CD14-positive monocyte (primary cell): ENCODE measurements around the gene CLN6. TPM values are rescaled to one million over a fixed set of nuclear protein-coding genes. Genes with fewer than 3 reads are reported as not detected.

ENCODE experiments used
- DNase-seq, 3 donors: peaks; one replicate each; pipeline ENCODE4 v3.0.0-alpha.2; 2011 to 2022
- H2AFZ ChIP-seq: 2 replicates; pipeline ENCODE4 v1.6.0; 2012; ENCODE audit warnings: mild to moderate bottlenecking, low read depth, low read length, inconsistent platforms; ENCODE audit not compliant: insufficient read depth, poor library complexity, severe bottlenecking
- H3K27ac ChIP-seq, 2 donors: 1 replicate in 1 of 2; 2 replicates in 1 of 2; pipeline ENCODE4 v1.5.1; 2012 to 2013; ENCODE audit warnings: low read length in 2 of 2, control low read depth in 1 of 2, inconsistent platforms in 1 of 2, low read depth in 1 of 2, mild to moderate bottlenecking in 1 of 2
- H3K27me3 ChIP-seq, 2 donors: one replicate each; pipeline versions ENCODE4 v1.6.0 to v1.6.1; 2011 to 2013; ENCODE audit warnings: low read length in 2 of 2; ENCODE audit not compliant: control insufficient read depth in 2 of 2, insufficient read depth in 2 of 2
- H3K36me3 ChIP-seq, 2 donors: replicated peaks in 1 of 2; 1 replicate in 1 of 2; 2 replicates in 1 of 2; pipeline versions ENCODE4 v1.5.1 to v1.6.1; 2012 to 2013; ENCODE audit warnings: low read length in 2 of 2, control low read depth in 1 of 2, inconsistent platforms in 1 of 2, mild to moderate bottlenecking in 1 of 2; ENCODE audit not compliant: insufficient read depth in 2 of 2, control insufficient read depth in 1 of 2
- H3K4me1 ChIP-seq, 2 donors: 1 replicate in 1 of 2; 2 replicates in 1 of 2; pipeline versions ENCODE4 v1.5.1 to v1.6.1; 2012 to 2013; ENCODE audit warnings: low read length in 2 of 2, control low read depth in 1 of 2, inconsistent platforms in 1 of 2, mild to moderate bottlenecking in 1 of 2, moderate library complexity in 1 of 2; ENCODE audit not compliant: insufficient read depth in 2 of 2, control insufficient read depth in 1 of 2
- H3K4me2 ChIP-seq: replicated peaks from 2 replicates; pipeline ENCODE3; 2012; ENCODE audit warnings: low read length, moderate library complexity, mild to moderate bottlenecking; ENCODE audit not compliant: poor library complexity, severe bottlenecking; ENCODE audit errors: extremely low read depth
- H3K4me3 ChIP-seq, 3 experiments: fragments of 200-600 bp in 1 of 3; sonication (generic) in 1 of 3; replicated peaks in 1 of 3; 1 replicate in 2 of 3; 2 replicates in 1 of 3; pipeline ENCODE4 v1.5.1; 2011 to 2013; ENCODE audit warnings: low read length in 3 of 3, mild to moderate bottlenecking in 3 of 3, control low read depth in 2 of 3, low read depth in 2 of 3, inconsistent platforms in 1 of 3, moderate library complexity in 1 of 3
- H3K79me2 ChIP-seq: 2 replicates; pipeline ENCODE4 v1.6.0; 2012; ENCODE audit warnings: mild to moderate bottlenecking, control low read depth, inconsistent platforms, low read length, moderate library complexity; ENCODE audit not compliant: insufficient read depth
- H3K9ac ChIP-seq: 2 replicates; pipeline ENCODE4 v1.6.0; 2017; ENCODE audit warnings: low read length, mild to moderate bottlenecking; ENCODE audit not compliant: insufficient read depth, poor library complexity, severe bottlenecking
- H3K9me3 ChIP-seq, 2 donors: replicated peaks in 1 of 2; 1 replicate in 1 of 2; 2 replicates in 1 of 2; pipeline versions ENCODE4 v1.5.1 to v1.6.1; 2012 to 2013; ENCODE audit warnings: low read length in 2 of 2, control low read depth in 1 of 2; ENCODE audit not compliant: control insufficient read depth in 1 of 2, insufficient read depth in 1 of 2
- H4K20me1 ChIP-seq: 2 replicates; pipeline ENCODE4 v1.6.0; 2012; ENCODE audit warnings: mild to moderate bottlenecking, low read length, control low read depth, moderate library complexity; ENCODE audit not compliant: insufficient read depth
- H3K27ac Mint-ChIP-seq, 7 donors: one replicate each; pipeline ENCODE4 v1.8.0; 2020; ENCODE audit warnings: mild to moderate bottlenecking in 7 of 7, mixed read lengths in 7 of 7, moderate library complexity in 6 of 7, inconsistent platforms in 2 of 7
- H3K27me3 Mint-ChIP-seq, 3 donors: one replicate each; pipeline ENCODE4 v1.8.0; 2021 to 2022; ENCODE audit warnings: low read depth in 3 of 3, mild to moderate bottlenecking in 3 of 3, mixed read lengths in 3 of 3, moderate library complexity in 3 of 3, inconsistent platforms in 1 of 3
- H3K36me3 Mint-ChIP-seq, 2 donors: one replicate each; pipeline ENCODE4 v1.8.0; 2020; ENCODE audit warnings: mixed read lengths in 2 of 2, inconsistent platforms in 1 of 2, mild to moderate bottlenecking in 1 of 2
- H3K4me1 Mint-ChIP-seq: one replicate; pipeline ENCODE4 v1.8.0; 2020; ENCODE audit warnings: mild to moderate bottlenecking, mixed read lengths
- H3K4me3 Mint-ChIP-seq, 2 donors: one replicate each; pipeline ENCODE4 v1.8.0; 2020; ENCODE audit warnings: mild to moderate bottlenecking in 2 of 2, mixed read lengths in 2 of 2, moderate library complexity in 1 of 2
- H3K9me3 Mint-ChIP-seq, 7 donors: one replicate each; pipeline ENCODE4 v1.8.0; 2020 to 2022; ENCODE audit warnings: mixed read lengths in 7 of 7, mild to moderate bottlenecking in 6 of 7, moderate library complexity in 6 of 7, inconsistent platforms in 2 of 7
- CTCF ChIP-seq: fragments of 200-600 bp; IDR thresholded peaks from one replicate; pipeline ENCODE4 v1.8.0; 2022; ENCODE audit warnings: antibody characterized with exemption, mild to moderate bottlenecking
- WGBS: methylation state at CpG from one replicate; pipeline ENCODE4 v1.1.5; 2013; ENCODE audit warnings: missing lambda C conversion rate; ENCODE audit not compliant: insufficient coverage; 5-methylcytosine and 5-hydroxymethylcytosine counted together
- intact Hi-C, 2 donors: fragments of 100-400 bp; cut with micrococcal nuclease; formaldehyde crosslinking; loops; one replicate each; pipeline versions ENCODE4 v1.15.0 to v1.15.1; 2023
- polyA plus RNA-seq, 3 donors: library from polyadenylated mRNA; depleted of rRNA in 1 of 3; unstranded in 2 of 3; stranded (reverse) in 1 of 3; fragments of 300-500 nt in 2 of 3; fragments of >200 nt in 1 of 3; fragmentation: Illumina TruSeq in 2 of 3; gene quantifications; 1 replicate in 2 of 3; 2 replicates in 1 of 3; pipeline ENCODE4 v1.2.3, GENCODE V29; 2012 to 2021

CLN6 gene
- polyA plus RNA-seq, 3 donors, result 3.4 to 37.6 (median 4.2) TPM

GRCh38 chr15:68278345-68278594 is 48.7 kb upstream of the CLN6 start:
- Histone ChIP-seq H3K27ac (peak overlapping the region; percentile 96 to 97), H2AFZ (peak overlapping the region; percentile 99), H4K20me1 (peaks cover 50% of the 10 kb centered on the region), H3K79me2 (peaks cover 65% of the 10 kb centered on the region), H3K4me1 (peaks cover 48 to 59% of the 10 kb centered on the region in 2 donors), H3K4me3 (peak overlapping the region; percentile 75 to 92 (median 88)), H3K4me2 (peak overlapping the region; percentile 94), H3K9ac (peak overlapping the region; percentile 94), H3K9me3 (no peaks in the 10 kb centered on the region), H3K27me3 (no peaks in the 10 kb centered on the region), H3K36me3 (no peaks in the 10 kb centered on the region)
- 0% methylated on average over 22 of the region's 22 CpGs for WGBS
- intact Hi-C loops, result no loop called here
- H3K4me1 Mint-ChIP-seq, result peaks cover 50% of the 10 kb centered on the region
- H3K9me3 Mint-ChIP-seq, result no peaks in the 10 kb centered on the region
- no peaks in the 10 kb centered on the region for H3K27me3 Mint-ChIP-seq
- peak overlapping the region; percentile 87 to 96 (median 96) for H3K27ac Mint-ChIP-seq
- peaks cover 5 to 6% of the 10 kb centered on the region in 2 donors for H3K36me3 Mint-ChIP-seq
- peak; percentile 51 for TF ChIP-seq CTCF
- DNase-seq, result peak in 2 of 3 donors; percentile 44 to 69
- H3K4me3 Mint-ChIP-seq, result peak overlapping the region; percentile 91 to 98

- Mint-ChIP-seq H3K9me3 (no peaks in the 10 kb centered on the region), H3K27me3 (no peaks in the 10 kb centered on the region), H3K36me3 (peaks cover 5 to 6% of the 10 kb centered on the region in 2 donors), H3K4me1 (peaks cover 50% of the 10 kb centered on the region), H3K4me3 (peak within 1 kb of the TSS; percentile 91 to 98), H3K27ac (peak within 1 kb of the TSS; percentile 96 to 99 (median 97))
- no peak for TF ChIP-seq CTCF
- Histone ChIP-seq H3K36me3 (no peaks in the 10 kb centered on the region), H2AFZ (peak within 1 kb of the TSS; percentile 99), H3K9me3 (no peaks in the 10 kb centered on the region), H4K20me1 (peaks cover 45% of the 10 kb centered on the region), H3K79me2 (peaks cover 60% of the 10 kb centered on the region), H3K27ac (peak within 1 kb of the TSS; percentile 96 to 97), H3K4me2 (peak within 1 kb of the TSS; percentile 94), H3K4me3 (peak within 1 kb of the TSS; percentile 75 to 92 (median 88)), H3K4me1 (peaks cover 48 to 56% of the 10 kb centered on the region in 2 donors), H3K27me3 (no peaks in the 10 kb centered on the region), H3K9ac (peak within 1 kb of the TSS; percentile 94)
- WGBS, result under 1% methylated on average over 83 of the region's 85 CpGs
- DNase-seq, result peak; percentile 85 to 91 (median 89)
- intact Hi-C loops, result loop anchor here in 1 of 2 donors (1.0 kb wide), 1 partner anchor 47 kb away; no protein-coding TSS in a partner anchor
Measured at GRCh38 chr15:68277603-68278344, 48.2 kb upstream of the CLN6 start, which contains the start of gene FEM1B. Gene FEM1B (plus strand): TSS chr15:68277745. CDS start chr15:68278418, 673 bp downstream.
